ENCODE measurements around the gene DEPDC1B. TPM values are rescaled to one million over a fixed set of nuclear protein-coding genes. Genes with fewer than 3 reads are reported as not detected.

Gene DEPDC1B
- total and polyA plus RNA-seq, 4 donors = 0.17 to 26.3 (median 0.52) TPM

- peaks cover 3 to 21% (median 13%) of the 10 kb centered on the region in 4 donors for H3K4me1 ChIP-seq (ENCODE audit: control insufficient read depth in 4 of 4, insufficient read depth in 4 of 4, low read length in 3 of 4)
- DNase-seq (ENCODE audit: low spot score) = no peak
Observed at GRCh38 chr5:60674251-60675069, 25.5 kb downstream of the DEPDC1B start.

GRCh38 chr5:60673334-60673733, 26.6 kb downstream of the DEPDC1B start:
- DNase-seq (ENCODE audit: low spot score) = no peak
- WGBS = 79% methylated on average over 2 of the region's 2 CpGs
- Histone ChIP-seq H3K27me3 (ENCODE audit: control insufficient read depth in 4 of 4, insufficient read depth in 4 of 4, low read length in 3 of 4) (no peaks in the 10 kb centered on the region), H3K36me3 (ENCODE audit: control insufficient read depth in 4 of 4, insufficient read depth in 3 of 4, low read depth in 1 of 4, low read length in 3 of 4) (no peaks in the 10 kb centered on the region), H3K9me3 (ENCODE audit: control insufficient read depth in 4 of 4, low read length in 3 of 4) (no peaks in the 10 kb centered on the region), H3K27ac (ENCODE audit: low read depth in 1 of 2, low read length in 2 of 2) (no peak overlapping the region), H3K4me3 (ENCODE audit: low read depth in 1 of 3, low read length in 3 of 3) (no peak overlapping the region), H3K4me1 (ENCODE audit: control insufficient read depth in 4 of 4, insufficient read depth in 4 of 4, low read length in 3 of 4) (peaks cover 3 to 21% (median 13%) of the 10 kb centered on the region in 4 donors), H3K9ac (ENCODE audit: low read depth in 1 of 2, low read length in 2 of 2) (no peak overlapping the region)
- TF ChIP-seq ZBTB33 (IDR thresholded peaks at IDR 0.05) = no peak
- no peak for TF ChIP-seq YY1 (IDR thresholded peaks at IDR 0.05)
- no peak for TF ChIP-seq CTCF (IDR thresholded peaks at IDR 0.05; ENCODE audit: low read depth, low read length, missing input control)
- TF ChIP-seq HNF4G (IDR thresholded peaks at IDR 0.05) = no peak
- TF ChIP-seq RAD21 (IDR thresholded peaks at IDR 0.05) = no peak

More at GRCh38 chr5:60674251-60675069, 25.5 kb downstream of the DEPDC1B start:
- Histone ChIP-seq H3K27ac (ENCODE audit: low read depth in 1 of 2, low read length in 2 of 2) (no peak overlapping the region), H3K36me3 (ENCODE audit: control insufficient read depth in 4 of 4, insufficient read depth in 3 of 4, low read depth in 1 of 4, low read length in 3 of 4) (no peaks in the 10 kb centered on the region), H3K4me3 (ENCODE audit: low read depth in 1 of 3, low read length in 3 of 3) (no peak overlapping the region), H3K9ac (ENCODE audit: low read depth in 1 of 2, low read length in 2 of 2) (no peak overlapping the region), H3K9me3 (ENCODE audit: control insufficient read depth in 4 of 4, low read length in 3 of 4) (no peaks in the 10 kb centered on the region), H3K27me3 (ENCODE audit: control insufficient read depth in 4 of 4, insufficient read depth in 4 of 4, low read length in 3 of 4) (no peaks in the 10 kb centered on the region)
- 80% methylated on average over 2 of the region's 2 CpGs for whole genome bisulfite sequencing
- no peak for TF ChIP-seq HNF4G (IDR thresholded peaks at IDR 0.05)
- TF ChIP-seq REST (IDR thresholded peaks at IDR 0.05) = no peak

GRCh38 chr5:60672693-60673264, 27.2 kb downstream of the DEPDC1B start:
- no peak for DNase-seq (ENCODE audit: low spot score)
- H3K36me3 ChIP-seq (ENCODE audit: control insufficient read depth in 4 of 4, insufficient read depth in 3 of 4, low read depth in 1 of 4, low read length in 3 of 4) = no peaks in the 10 kb centered on the region
- no peak overlapping the region for H3K27ac ChIP-seq (ENCODE audit: low read depth in 1 of 2, low read length in 2 of 2)
- H3K9ac ChIP-seq (ENCODE audit: low read depth in 1 of 2, low read length in 2 of 2) = no peak overlapping the region
- 29% methylated on average over 3 of the region's 3 CpGs for WGBS
- no peak overlapping the region for H3K4me3 ChIP-seq (ENCODE audit: low read depth in 1 of 3, low read length in 3 of 3)
- H3K4me1 ChIP-seq (ENCODE audit: control insufficient read depth in 4 of 4, insufficient read depth in 4 of 4, low read length in 3 of 4) = peaks cover 3 to 21% (median 13%) of the 10 kb centered on the region in 4 donors
- H3K9me3 ChIP-seq (ENCODE audit: control insufficient read depth in 4 of 4, low read length in 3 of 4) = no peaks in the 10 kb centered on the region
- H3K27me3 ChIP-seq (ENCODE audit: control insufficient read depth in 4 of 4, insufficient read depth in 4 of 4, low read length in 3 of 4) = no peaks in the 10 kb centered on the region
- peak; percentile 85 for TF ChIP-seq NR2F2 (IDR thresholded peaks at IDR 0.05)
- no peak for TF ChIP-seq YY1 (IDR thresholded peaks at IDR 0.05)
- TF ChIP-seq REST (IDR thresholded peaks at IDR 0.05) = no peak
- TF ChIP-seq SP1 (IDR thresholded peaks at IDR 0.05) = peak; percentile 58
- no peak for TF ChIP-seq TAF1 (conservative IDR thresholded peaks at IDR 0.05)
- TF ChIP-seq EGR1 (IDR thresholded peaks at IDR 0.05; ENCODE audit: low read depth in 2 of 2) = no peak
- TF ChIP-seq ATF3 (IDR thresholded peaks at IDR 0.05) = no peak
- TF ChIP-seq FOXA1 (IDR thresholded peaks at IDR 0.05) = peak; percentile 20
